Caco-2 (cell line): Measurements from ENCODE around the gene GRB14. TPM values are rescaled to one million over a fixed set of nuclear protein-coding genes. Genes with fewer than 3 reads are reported as not detected.

Source experiments
- BruUV-seq: library from RNA; stranded (reverse); fragments of 400-500 nt; replicated peaks from 2 replicates; lab custom pipeline; 2021; lab: Mats Ljungman, UMichigan
- CTCF ChIA-PET: fragments of 300-600 bp; sonication (Branson Sonifier 250); formaldehyde crosslinking; loops from one replicate; lab custom pipeline; 2022; ENCODE audit warnings: antibody characterized with exemption; lab: Charles Lee
- POLR2A ChIA-PET: fragments of 300-600 bp; sonication (Branson Sonifier 250); formaldehyde crosslinking; loops from one replicate; lab custom pipeline; 2022; ENCODE audit warnings: antibody characterized with exemption; lab: Charles Lee
- DNase-seq, 2 experiments: peaks; one replicate each; pipeline versions ENCODE4 v3.0.0 to v3.0.0-alpha.2; 2020 to 2022
- H3K27me3 ChIP-seq: replicated peaks from 2 replicates; pipeline ENCODE4 v1.6.0; 2011; ENCODE audit warnings: low read length; ENCODE audit not compliant: control insufficient read depth, insufficient read depth
- H3K36me3 ChIP-seq: 2 replicates; pipeline ENCODE4 v1.5.1; 2011; ENCODE audit warnings: low read length; ENCODE audit not compliant: control insufficient read depth, insufficient read depth
- H3K4me1 ChIP-seq: fragments of 250-450 bp; sonication (Bioruptor Pico); 2 replicates; pipeline ENCODE4 v1.5.1; 2020; ENCODE audit warnings: mild to moderate bottlenecking
- H3K4me3 ChIP-seq: 2 replicates; pipeline ENCODE4 v1.5.1; 2011; ENCODE audit warnings: low read depth, mild to moderate bottlenecking, control low read depth, low read length
- H3K9me3 ChIP-seq: fragments of 250-450 bp; sonication (Bioruptor Pico); 2 replicates; pipeline ENCODE4 v1.5.1; 2020; ENCODE audit warnings: mild to moderate bottlenecking, moderate library complexity
- H3K27ac Mint-ChIP-seq: one replicate; pipeline ENCODE4 v1.8.0; 2022; ENCODE audit warnings: mixed read lengths; ENCODE audit not compliant: unreplicated experiment
- H3K27me3 Mint-ChIP-seq: one replicate; pipeline ENCODE4 v1.8.0; 2022; ENCODE audit warnings: mixed read lengths; ENCODE audit not compliant: insufficient read depth, unreplicated experiment
- H3K36me3 Mint-ChIP-seq: one replicate; pipeline ENCODE4 v1.8.0; 2022; ENCODE audit warnings: mild to moderate bottlenecking, mixed read lengths; ENCODE audit not compliant: insufficient read depth, unreplicated experiment
- H3K4me1 Mint-ChIP-seq: one replicate; pipeline ENCODE4 v1.8.0; 2022; ENCODE audit warnings: low read depth, mixed read lengths; ENCODE audit not compliant: unreplicated experiment
- H3K4me3 Mint-ChIP-seq: one replicate; pipeline ENCODE4 v1.8.0; 2022; ENCODE audit warnings: mild to moderate bottlenecking, moderate library complexity, mixed read lengths; ENCODE audit not compliant: unreplicated experiment
- H3K9me3 Mint-ChIP-seq: one replicate; pipeline ENCODE4 v1.8.0; 2022; ENCODE audit warnings: mixed read lengths; ENCODE audit not compliant: unreplicated experiment
- intact Hi-C: fragments of 100-400 bp; cut with micrococcal nuclease; formaldehyde crosslinking; loops from one replicate; pipeline ENCODE4 v1.10.0; 2022; ENCODE audit not compliant: unreplicated experiment
- total RNA-seq: library from RNA; stranded (reverse); gene quantifications from 2 replicates; pipeline ENCODE4 v1.2.3, GENCODE V29; 2022
- TF ChIP-seq, protein P1 (sequence below), 2 experiments: fragments of 200-600 bp in 1 of 2; IDR thresholded peaks; 1 replicate in 1 of 2; 2 replicates in 1 of 2; pipeline versions ENCODE4 v1.5.1 to v1.8.0; 2011 to 2022; ENCODE audit warnings: antibody characterized with exemption in 1 of 2, control low read depth in 1 of 2, inconsistent platforms in 1 of 2, low read depth in 1 of 2, low read length in 1 of 2, mild to moderate bottlenecking in 1 of 2, moderate library complexity in 1 of 2; ENCODE audit not compliant: insufficient read depth in 1 of 2, severe bottlenecking in 1 of 2, unreplicated experiment in 1 of 2

Gene GRB14
- total RNA-seq, 1 experiment from 2014 or later: 12.7 TPM

DNA sequence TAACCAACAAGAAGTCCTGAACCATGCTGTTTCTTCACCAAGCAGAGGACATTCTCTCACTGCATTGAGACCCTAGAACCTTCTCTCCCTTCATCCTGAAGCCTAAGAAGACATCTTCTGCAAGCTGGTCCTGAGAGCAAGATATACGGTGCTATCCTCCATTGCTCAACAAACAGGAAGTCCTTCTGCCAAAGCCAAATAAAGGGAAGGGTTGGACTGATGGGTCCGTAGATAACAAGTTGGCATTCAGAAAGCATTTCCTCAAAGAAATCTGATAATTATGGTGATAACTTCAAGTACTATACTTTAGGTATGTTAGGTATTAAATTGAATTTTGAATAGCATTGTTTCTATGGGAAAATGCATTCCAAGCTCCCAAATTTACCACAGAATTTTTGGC is 23.3 kb downstream of the GRB14 start:
- H3K27me3 ChIP-seq: no peaks in the 10 kb centered on the region
- BruUV-seq: no TSS peak
- H3K9me3 ChIP-seq: no peaks in the 10 kb centered on the region
- H3K36me3 ChIP-seq: no peaks in the 10 kb centered on the region; the same call in 1 of the 2 replicates
- Mint-ChIP-seq H3K36me3 (no peaks in the 10 kb centered on the region), H3K9me3 (peaks cover under 1% of the 10 kb centered on the region), H3K4me1 (peaks cover 6% of the 10 kb centered on the region), H3K27ac (no peak overlapping the region), H3K27me3 (no peaks in the 10 kb centered on the region), H3K4me3 (no peak overlapping the region)
- intact Hi-C loops: no loop called here
- no peak overlapping the region for H3K4me3 ChIP-seq
- no peak for DNase-seq
- H3K4me1 ChIP-seq: no peaks in the 10 kb centered on the region
- POLR2A ChIA-PET: no interaction called here
- CTCF ChIA-PET: no interaction called here
- TF ChIP-seq, protein P1, sequence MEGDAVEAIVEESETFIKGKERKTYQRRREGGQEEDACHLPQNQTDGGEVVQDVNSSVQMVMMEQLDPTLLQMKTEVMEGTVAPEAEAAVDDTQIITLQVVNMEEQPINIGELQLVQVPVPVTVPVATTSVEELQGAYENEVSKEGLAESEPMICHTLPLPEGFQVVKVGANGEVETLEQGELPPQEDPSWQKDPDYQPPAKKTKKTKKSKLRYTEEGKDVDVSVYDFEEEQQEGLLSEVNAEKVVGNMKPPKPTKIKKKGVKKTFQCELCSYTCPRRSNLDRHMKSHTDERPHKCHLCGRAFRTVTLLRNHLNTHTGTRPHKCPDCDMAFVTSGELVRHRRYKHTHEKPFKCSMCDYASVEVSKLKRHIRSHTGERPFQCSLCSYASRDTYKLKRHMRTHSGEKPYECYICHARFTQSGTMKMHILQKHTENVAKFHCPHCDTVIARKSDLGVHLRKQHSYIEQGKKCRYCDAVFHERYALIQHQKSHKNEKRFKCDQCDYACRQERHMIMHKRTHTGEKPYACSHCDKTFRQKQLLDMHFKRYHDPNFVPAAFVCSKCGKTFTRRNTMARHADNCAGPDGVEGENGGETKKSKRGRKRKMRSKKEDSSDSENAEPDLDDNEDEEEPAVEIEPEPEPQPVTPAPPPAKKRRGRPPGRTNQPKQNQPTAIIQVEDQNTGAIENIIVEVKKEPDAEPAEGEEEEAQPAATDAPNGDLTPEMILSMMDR (IDR thresholded peaks at IDR 0.05; ENCODE audit: insufficient read depth in 1 of 2, low read depth in 1 of 2, low read length in 1 of 2, severe bottlenecking in 1 of 2, unreplicated experiment in 1 of 2): no peak

DNA sequence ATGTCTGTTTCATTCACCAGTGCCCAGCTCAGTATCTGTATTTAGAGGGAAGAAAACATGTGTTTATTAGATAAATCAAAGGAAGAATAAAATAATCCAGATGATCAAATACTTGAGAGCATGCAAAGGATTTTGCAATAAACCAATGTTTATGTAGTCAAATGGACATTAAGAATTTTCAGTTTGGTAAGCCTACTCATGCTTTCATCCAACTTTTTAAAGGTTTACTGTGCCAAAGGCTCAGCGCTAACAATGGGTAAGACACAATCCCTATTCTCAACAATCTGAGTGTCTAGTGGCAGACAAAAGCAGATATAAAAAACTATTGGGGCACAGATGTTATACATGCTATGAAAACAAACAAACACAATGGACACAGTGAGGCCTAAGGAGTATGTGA is 26.3 kb downstream of the GRB14 start:
- no peak overlapping the region for H3K27ac Mint-ChIP-seq
- ChIA-PET CTCF (no interaction called here), POLR2A (no interaction called here)
- no TSS peak for BruUV-seq
- peaks cover 10% of the 10 kb centered on the region for H3K9me3 Mint-ChIP-seq
- DNase-seq: no peak
- H3K36me3 Mint-ChIP-seq: peaks cover 4% of the 10 kb centered on the region
- Histone ChIP-seq H3K4me3 (no peak overlapping the region), H3K36me3 (no peaks in the 10 kb centered on the region; the same call in 1 of the 2 replicates), H3K9me3 (no peaks in the 10 kb centered on the region), H3K27me3 (no peaks in the 10 kb centered on the region), H3K4me1 (no peaks in the 10 kb centered on the region)
- H3K4me1 Mint-ChIP-seq: peaks cover 6% of the 10 kb centered on the region
- no peak overlapping the region for H3K4me3 Mint-ChIP-seq
- no peaks in the 10 kb centered on the region for H3K27me3 Mint-ChIP-seq
- TF ChIP-seq, protein P1 (IDR thresholded peaks at IDR 0.05; ENCODE audit: insufficient read depth in 1 of 2, low read depth in 1 of 2, low read length in 1 of 2, severe bottlenecking in 1 of 2, unreplicated experiment in 1 of 2): no peak
- intact Hi-C loops: no loop called here

DNA sequence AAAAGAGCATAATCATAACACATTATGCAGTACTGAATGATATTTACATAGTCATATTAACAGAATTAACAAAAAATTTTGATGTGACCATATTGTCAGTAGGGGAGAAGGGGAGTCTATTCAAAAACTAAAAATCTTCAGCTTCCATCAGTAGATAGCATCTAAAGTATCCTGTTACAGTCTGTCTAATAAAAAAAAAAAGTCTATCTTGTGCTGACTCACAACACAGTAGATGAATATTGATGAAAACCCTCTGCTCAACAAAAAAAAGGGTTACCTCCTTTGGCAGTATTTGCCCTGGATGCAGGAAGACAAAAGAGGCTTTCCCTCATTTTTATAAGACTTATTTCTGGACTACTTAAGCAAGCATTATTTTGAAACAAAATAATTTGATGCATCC is 27.3 kb downstream of the GRB14 start:
- no TSS peak for BruUV-seq
- ChIA-PET POLR2A (no interaction called here), CTCF (no interaction called here)
- no peak overlapping the region for H3K4me3 ChIP-seq
- intact Hi-C loops: no loop called here
- TF ChIP-seq, protein P1 (IDR thresholded peaks at IDR 0.05; ENCODE audit: insufficient read depth in 1 of 2, low read depth in 1 of 2, low read length in 1 of 2, severe bottlenecking in 1 of 2, unreplicated experiment in 1 of 2): no peak
- H3K4me1 ChIP-seq: no peaks in the 10 kb centered on the region
- peaks cover 4% of the 10 kb centered on the region for H3K36me3 Mint-ChIP-seq
- H3K9me3 ChIP-seq: no peaks in the 10 kb centered on the region
- H3K4me1 Mint-ChIP-seq: peaks cover 6% of the 10 kb centered on the region
- no peaks in the 10 kb centered on the region; the same call in 1 of the 2 replicates for H3K36me3 ChIP-seq
- no peaks in the 10 kb centered on the region for H3K27me3 Mint-ChIP-seq
- DNase-seq: no peak
- no peak overlapping the region for H3K4me3 Mint-ChIP-seq
- no peaks in the 10 kb centered on the region for H3K27me3 ChIP-seq
- H3K9me3 Mint-ChIP-seq: peaks cover 10% of the 10 kb centered on the region
- H3K27ac Mint-ChIP-seq: no peak overlapping the region
